Measurements from ENCODE around the gene MAP1S.

The MAP1S gene

GRCh38 chr19:17741456-17741855 lies 22.2 kb downstream of the MAP1S start:
- no peak overlapping the region for H3K27ac ChIP-seq
- no peak for TF ChIP-seq CTCF (conservative IDR thresholded peaks at IDR 0.05)

- H3K27ac ChIP-seq = no peak overlapping the region
These were observed 24.7 kb downstream of the MAP1S start for GRCh38 chr19:17743874-17744580.

GRCh38 chr19:17747205-17748098 lies 28.2 kb downstream of the MAP1S start:
- peak overlapping the region; percentile 42; the same call in 1 of the 2 replicates for H3K27ac ChIP-seq
- no peak for TF ChIP-seq CTCF (conservative IDR thresholded peaks at IDR 0.05)

More at GRCh38 chr19:17743874-17744580, 24.7 kb downstream of the MAP1S start:
- TF ChIP-seq CTCF (conservative IDR thresholded peaks at IDR 0.05) = no peak

GRCh38 chr19:17748884-17749638 lies 29.8 kb downstream of the MAP1S start:
- TF ChIP-seq CTCF (conservative IDR thresholded peaks at IDR 0.05) = no peak

GRCh38 chr19:17749912-17750317 lies 30.6 kb downstream of the MAP1S start:
- H3K27ac ChIP-seq = no peak overlapping the region
- no peak for TF ChIP-seq CTCF (conservative IDR thresholded peaks at IDR 0.05)

More at GRCh38 chr19:17748884-17749638, 29.8 kb downstream of the MAP1S start:
- no peak overlapping the region for H3K27ac ChIP-seq

GRCh38 chr19:17751103-17751911 lies 32.0 kb downstream of the MAP1S start, which contains the start of gene FCHO1:
FCHO1 (plus strand) TSS chr19:17751477; CDS start chr19:17755165, 3,688 bp downstream.
- TF ChIP-seq CTCF (conservative IDR thresholded peaks at IDR 0.05) = no peak
- H3K27ac ChIP-seq = no peak within 1 kb of the TSS
